NB4 (cell line): ENCODE measurements around the gene GMDS.

Experiments
- DNase-seq: peaks from one replicate; pipeline ENCODE4 v3.0.0; 2010; ENCODE audit warnings: low read depth
- H3K4me3 ChIP-seq: one replicate; pipeline ENCODE4 v1.5.1; 2011; ENCODE audit warnings: mild to moderate bottlenecking, low read depth, low read length, moderate library complexity
- CTCF ChIP-seq: IDR thresholded peaks from one replicate; pipeline ENCODE4 v1.5.1; 2012; ENCODE audit warnings: low read depth, low read length
- MAX ChIP-seq: IDR thresholded peaks from 2 replicates; pipeline ENCODE4 v1.6.1; 2011; ENCODE audit warnings: low read depth, low read length
- MYC ChIP-seq: IDR thresholded peaks from 2 replicates; pipeline ENCODE4 v1.6.1; 2011; ENCODE audit warnings: low read depth, low read length
- POLR2A ChIP-seq: IDR thresholded peaks from 2 replicates; pipeline ENCODE4 v1.6.1; 2011; ENCODE audit warnings: mild to moderate bottlenecking; ENCODE audit not compliant: insufficient read length; ENCODE audit errors: extremely low read depth

Gene GMDS

GRCh38 chr6:1903780-1904465, 341.5 kb downstream of the GMDS start:
- no peak for DNase-seq
- no peak overlapping the region for H3K4me3 ChIP-seq
- TF ChIP-seq MAX (no peak), CTCF (no peak), POLR2A (no peak), MYC (no peak)

DNA sequence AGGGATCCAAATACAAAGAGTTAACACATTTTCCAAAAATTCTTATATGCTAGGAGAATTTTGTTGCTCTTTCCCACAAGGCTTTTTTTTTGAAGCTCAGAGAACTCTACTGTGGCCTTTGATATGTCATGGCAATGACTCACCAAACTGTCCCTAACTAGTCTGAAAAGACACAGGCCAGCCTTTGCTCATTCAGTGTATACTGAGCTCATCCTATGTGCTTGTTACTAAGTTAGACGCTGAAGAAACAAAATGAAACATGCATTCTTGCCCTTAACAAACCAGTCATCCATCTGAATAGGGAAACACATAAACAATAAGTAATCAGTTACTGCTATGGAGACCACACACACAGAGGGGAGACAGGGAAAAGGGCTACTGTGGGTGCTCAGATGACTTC, 343.8 kb downstream of the GMDS start:
- no peak for TF ChIP-seq MAX
- no peak for TF ChIP-seq MYC
- no peak for TF ChIP-seq CTCF
- no peak for TF ChIP-seq POLR2A
- H3K4me3 ChIP-seq: no peak overlapping the region
- DNase-seq: no peak

- DNase-seq: no peak
- H3K4me3 ChIP-seq: no peak overlapping the region
- TF ChIP-seq MAX (no peak), MYC (no peak), CTCF (no peak), POLR2A (no peak)
Measured at GRCh38 chr6:1896897-1897296, 348.5 kb downstream of the GMDS start.

GRCh38 chr6:1895721-1896120, 349.7 kb downstream of the GMDS start:
- DNase-seq: no peak
- H3K4me3 ChIP-seq: no peak overlapping the region

GRCh38 chr6:1894954-1895353, 350.5 kb downstream of the GMDS start:
- TF ChIP-seq CTCF: no peak
- TF ChIP-seq POLR2A: no peak
- no peak overlapping the region for H3K4me3 ChIP-seq
- DNase-seq: no peak

More at GRCh38 chr6:1895721-1896120, 349.7 kb downstream of the GMDS start:
- TF ChIP-seq CTCF: no peak
- no peak for TF ChIP-seq MYC
- no peak for TF ChIP-seq MAX
- no peak for TF ChIP-seq POLR2A

DNA sequence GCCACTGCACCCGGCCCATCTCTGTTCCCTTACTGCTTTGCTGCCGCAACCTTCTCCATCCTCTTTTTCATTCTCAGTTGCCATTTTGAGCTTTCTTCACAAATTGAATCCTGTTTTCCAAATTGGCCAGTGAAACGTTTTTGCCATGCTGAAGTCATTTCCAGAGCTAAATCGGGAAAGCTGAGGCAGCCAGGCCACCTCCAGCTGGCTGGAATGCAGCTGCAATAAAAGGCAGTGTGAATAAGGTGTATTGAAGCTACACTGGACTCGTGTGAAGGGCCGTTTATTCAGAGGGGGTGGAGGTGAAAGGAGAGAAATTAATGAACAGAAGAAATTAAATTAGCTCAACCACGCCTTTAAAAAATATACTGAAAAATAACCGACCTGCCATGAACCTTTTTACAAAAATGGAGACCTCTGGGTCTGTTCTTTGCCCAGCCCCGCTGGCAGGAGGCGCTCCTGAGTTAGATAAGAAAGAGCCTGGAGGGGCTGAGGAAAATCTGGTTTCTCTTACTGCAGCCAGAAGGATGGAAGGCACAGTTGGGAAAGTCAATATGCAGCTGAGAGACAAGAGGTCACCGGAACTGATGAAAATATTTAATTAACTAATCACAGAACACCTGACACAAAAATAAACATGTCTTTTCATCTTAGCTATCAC, 351.8 kb downstream of the GMDS start:
- TF ChIP-seq POLR2A: no peak
- peak; percentile 13 for TF ChIP-seq CTCF
- no peak for DNase-seq

More for the DNA sequence above, 351.8 kb downstream of the GMDS start:
- no peak overlapping the region for H3K4me3 ChIP-seq
